HG02623 (cell line): ENCODE data around the gene FAM83B.
"Not testable (repeated sequence)": the region's sequence is repeated elsewhere in the genome, so short reads cannot be mapped to it uniquely, and the experiment has no call there.

Experiments used
- ATAC-seq: cut with Tn5 transposase; IDR thresholded peaks from one replicate; pipeline ENCODE4 v1.9.1; 2021; ENCODE audit warnings: moderate library complexity; ENCODE audit not compliant: unreplicated experiment

FAM83B gene, protein sequence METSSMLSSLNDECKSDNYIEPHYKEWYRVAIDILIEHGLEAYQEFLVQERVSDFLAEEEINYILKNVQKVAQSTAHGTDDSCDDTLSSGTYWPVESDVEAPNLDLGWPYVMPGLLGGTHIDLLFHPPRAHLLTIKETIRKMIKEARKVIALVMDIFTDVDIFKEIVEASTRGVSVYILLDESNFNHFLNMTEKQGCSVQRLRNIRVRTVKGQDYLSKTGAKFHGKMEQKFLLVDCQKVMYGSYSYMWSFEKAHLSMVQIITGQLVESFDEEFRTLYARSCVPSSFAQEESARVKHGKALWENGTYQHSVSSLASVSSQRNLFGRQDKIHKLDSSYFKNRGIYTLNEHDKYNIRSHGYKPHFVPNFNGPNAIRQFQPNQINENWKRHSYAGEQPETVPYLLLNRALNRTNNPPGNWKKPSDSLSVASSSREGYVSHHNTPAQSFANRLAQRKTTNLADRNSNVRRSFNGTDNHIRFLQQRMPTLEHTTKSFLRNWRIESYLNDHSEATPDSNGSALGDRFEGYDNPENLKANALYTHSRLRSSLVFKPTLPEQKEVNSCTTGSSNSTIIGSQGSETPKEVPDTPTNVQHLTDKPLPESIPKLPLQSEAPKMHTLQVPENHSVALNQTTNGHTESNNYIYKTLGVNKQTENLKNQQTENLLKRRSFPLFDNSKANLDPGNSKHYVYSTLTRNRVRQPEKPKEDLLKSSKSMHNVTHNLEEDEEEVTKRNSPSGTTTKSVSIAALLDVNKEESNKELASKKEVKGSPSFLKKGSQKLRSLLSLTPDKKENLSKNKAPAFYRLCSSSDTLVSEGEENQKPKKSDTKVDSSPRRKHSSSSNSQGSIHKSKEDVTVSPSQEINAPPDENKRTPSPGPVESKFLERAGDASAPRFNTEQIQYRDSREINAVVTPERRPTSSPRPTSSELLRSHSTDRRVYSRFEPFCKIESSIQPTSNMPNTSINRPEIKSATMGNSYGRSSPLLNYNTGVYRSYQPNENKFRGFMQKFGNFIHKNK

DNA sequence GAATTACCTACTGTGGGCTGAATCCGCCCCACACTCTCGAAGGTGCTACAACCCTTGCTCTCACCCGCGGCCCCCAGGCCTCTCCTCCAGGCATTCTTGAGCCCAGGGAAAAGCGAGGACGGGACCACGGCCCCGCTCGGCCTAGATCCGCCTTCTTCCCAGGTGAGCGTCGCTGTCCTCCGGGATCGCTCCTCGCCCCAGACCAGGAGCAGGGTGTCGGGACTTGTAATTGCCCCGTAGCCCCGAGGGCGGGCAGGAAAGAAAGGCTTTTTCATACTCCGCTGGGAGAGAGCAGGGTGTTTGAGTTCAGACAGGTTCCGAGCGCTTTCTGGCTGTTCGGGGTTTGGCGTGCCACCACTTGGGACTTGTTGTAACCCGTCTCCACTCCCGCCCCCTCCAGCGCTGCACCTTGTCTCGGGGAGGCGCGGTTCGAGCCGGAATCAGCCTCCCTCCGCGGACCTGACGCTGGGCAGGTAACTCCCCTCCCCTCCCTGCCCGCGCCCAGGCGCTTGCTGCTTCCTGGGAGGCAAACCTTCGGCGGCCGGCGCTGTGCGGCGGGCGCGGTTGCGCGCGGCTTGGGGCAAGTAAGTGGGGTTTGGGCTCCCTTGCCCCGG is at the start of gene FAM83B:
Gene FAM83B (plus strand): TSS at position 529 of the 614 bp plus-strand sequence. CDS start 23,476 bp downstream, outside the sequence.
- no peak for ATAC-seq

GRCh38 chr6:54796918-54797317 is 49.7 kb upstream of the FAM83B start:
- ATAC-seq, result not testable (repeated sequence)

DNA sequence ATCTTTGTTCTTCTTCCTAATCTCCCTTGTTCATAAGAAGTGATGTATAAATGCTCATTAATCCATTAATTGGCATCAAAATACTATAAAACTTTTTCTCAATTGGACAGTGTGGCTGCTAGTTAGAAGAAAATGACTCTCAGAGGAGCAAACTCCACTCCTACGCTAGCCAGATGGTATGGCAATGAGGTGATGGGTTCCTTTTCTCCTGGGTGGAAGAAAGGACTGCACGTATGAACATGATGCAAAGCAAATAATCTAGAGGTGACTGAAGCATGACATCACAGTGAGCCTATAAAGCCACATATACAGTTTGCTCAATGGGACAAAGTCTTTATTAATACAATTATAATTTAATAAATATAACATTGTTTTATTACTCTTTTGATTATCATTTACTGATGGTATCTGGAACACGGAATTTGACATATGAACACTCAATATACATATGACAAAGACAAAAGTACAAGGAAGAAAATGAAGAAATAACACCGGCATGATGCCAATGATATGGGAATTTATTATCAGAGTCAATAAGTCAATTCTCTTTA is 46.4 kb upstream of the FAM83B start:
- ATAC-seq, result no peak

DNA sequence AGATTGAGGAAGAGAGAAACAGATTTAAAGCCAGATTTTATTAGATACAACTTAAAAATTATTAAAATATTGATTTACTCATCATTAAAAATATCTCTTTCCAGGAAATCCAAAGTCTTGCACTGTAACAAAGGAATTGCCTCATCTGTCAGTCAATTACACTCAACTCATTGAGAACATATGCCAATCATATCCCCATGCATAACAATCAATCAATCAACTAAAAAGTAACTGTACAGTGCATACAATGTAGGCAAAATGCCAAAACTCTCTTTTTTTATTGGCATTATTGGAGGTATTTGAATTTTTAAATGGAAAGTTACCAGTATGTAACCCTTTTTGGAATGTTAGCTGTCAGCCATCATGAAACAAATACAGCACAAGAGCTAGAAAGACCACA is 45.3 kb upstream of the FAM83B start:
- ATAC-seq, result no peak

GRCh38 chr6:54801669-54802068 is 44.9 kb upstream of the FAM83B start:
- ATAC-seq, result no peak

DNA sequence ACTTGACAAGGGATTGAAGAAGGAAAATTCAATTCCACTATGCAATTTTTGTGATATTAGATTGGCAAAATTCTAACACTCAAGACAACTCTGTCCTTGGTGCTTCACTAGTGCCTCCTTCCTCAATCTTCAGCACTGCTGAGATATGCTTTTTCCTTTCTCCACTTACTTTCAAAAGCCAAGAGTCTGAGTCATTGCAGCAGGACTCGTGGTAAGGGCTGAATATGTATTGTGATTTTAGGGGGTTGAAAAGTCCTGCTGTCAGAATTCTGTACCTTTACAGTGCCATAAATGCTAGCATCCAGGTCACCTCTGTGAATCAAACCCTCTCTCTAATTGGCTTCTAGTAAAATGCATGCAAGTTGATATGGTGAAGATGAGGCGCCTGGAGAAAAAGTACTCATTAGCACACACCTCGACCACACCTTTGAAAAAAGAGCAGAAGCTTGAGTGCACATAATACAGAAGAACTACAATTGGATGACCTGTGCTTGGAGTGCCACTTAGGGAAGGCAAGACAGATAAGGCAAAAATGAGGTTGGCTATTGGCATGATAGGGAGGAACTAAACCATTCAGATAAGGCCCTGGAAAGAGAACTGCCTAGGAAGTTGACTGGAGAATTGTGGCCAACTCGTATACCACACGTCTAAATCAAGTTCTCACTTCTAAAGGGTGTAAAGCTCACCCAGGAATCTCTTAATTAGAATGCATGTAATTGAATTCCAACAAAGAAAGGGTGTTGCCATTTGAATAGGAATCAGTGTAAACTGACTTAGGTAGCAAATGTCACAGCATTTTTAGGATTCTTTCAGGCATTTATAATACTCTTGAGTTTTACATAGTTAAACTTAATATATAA is 43.6 kb upstream of the FAM83B start:
- ATAC-seq, result no peak

- ATAC-seq, result no peak
Measured at GRCh38 chr6:54805077-54805476, 41.5 kb upstream of the FAM83B start.

GRCh38 chr6:54810147-54810546 is 36.4 kb upstream of the FAM83B start:
- ATAC-seq, result no peak

DNA sequence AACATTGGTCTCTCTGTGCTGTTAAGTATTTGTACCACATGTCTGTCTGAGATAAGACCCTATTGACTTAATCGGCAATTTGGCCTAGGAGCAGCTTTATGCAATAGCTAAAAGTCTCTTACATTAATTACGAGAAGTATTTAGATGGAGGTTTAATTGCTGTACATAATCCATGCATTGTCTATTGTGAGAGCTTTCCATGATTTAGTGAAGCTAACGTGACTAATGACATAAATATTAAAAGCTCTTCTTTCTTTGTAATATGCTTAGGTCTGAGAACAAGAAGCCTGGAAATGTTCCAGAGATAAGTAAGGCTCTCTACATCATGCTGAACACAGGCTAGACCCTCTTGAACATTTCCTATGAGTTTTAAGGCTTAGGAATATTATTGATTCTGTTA is 32.7 kb upstream of the FAM83B start:
- ATAC-seq, result no peak

GRCh38 chr6:54817236-54817635 is 29.3 kb upstream of the FAM83B start:
- ATAC-seq, result no peak

DNA sequence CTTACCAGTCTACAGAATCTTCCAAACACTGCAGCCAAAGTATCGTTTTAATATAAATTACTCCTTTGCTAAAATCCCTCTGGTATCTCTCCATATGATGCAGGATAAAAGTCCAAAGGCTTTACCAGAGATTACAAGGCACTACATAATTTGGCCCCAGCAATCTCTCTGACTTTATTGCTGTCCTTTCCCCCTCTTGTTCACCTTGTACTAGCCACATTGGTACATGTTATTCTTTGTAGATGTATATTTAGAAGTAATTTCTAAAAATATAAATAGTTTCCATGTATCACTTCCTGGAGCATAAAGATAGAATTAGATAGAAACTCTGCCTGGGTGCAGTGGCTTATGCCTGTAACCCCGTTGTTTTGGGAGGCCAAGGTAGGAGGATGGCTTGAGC is 28.7 kb upstream of the FAM83B start:
- no peak for ATAC-seq

GRCh38 chr6:54824225-54824624 is 22.3 kb upstream of the FAM83B start:
- not testable (repeated sequence) for ATAC-seq

DNA sequence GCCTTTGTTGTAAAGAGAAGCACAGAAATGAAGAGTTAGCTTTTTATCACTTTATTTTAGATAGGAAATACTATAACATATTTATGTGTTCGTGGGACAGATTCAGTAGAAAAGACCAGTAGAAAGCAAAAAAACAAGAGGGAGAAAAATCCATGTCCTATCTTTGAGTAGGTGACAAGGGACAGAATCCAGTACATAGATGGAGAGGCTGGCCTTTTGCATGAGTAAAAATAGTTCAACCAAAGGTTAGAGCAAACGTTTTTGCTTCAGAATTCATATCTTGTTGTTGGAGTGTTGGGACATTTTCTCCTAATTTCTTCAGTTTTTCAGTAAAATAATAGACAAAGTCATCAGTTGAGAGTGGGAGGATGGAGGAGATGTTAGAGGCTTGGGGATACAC is 19.6 kb upstream of the FAM83B start:
- ATAC-seq, result no peak

DNA sequence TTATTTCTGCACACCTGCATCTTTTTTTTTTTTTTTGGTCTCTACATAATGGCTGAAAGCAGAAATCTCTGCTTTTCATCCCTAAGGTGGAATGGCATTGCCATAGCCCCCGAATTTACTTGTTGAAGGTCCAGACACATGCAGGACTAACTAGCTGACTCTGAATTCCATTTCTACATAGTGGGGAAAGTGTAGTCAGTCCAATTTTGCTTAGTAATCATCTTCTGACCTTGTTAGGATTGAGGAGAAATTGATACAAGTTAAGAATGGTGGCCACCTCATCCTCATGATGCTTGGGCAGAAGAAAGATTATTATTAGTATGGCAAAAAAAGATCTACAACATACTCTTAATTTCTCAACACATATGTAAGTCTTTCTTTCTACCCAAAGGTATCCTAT is 16.4 kb upstream of the FAM83B start:
- no peak for ATAC-seq

DNA sequence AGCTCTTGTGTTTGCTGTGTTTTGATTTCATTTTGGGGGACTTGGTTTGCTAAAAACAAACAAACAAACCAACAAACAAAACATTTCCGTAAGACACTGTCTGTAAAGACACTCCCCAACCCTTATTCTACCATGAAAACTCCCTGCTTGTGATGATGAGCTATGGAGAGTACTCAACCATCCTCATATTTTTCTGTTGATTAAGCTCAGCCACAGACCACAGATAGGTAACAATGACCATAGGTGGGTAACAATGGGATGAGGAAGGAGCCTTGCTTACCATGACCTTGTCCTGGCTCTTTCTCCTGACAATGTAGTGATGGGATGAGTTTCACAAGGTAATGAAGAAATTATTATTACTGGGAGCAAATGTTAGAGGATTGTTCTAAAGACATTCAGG is 11.4 kb upstream of the FAM83B start:
- no peak for ATAC-seq

DNA sequence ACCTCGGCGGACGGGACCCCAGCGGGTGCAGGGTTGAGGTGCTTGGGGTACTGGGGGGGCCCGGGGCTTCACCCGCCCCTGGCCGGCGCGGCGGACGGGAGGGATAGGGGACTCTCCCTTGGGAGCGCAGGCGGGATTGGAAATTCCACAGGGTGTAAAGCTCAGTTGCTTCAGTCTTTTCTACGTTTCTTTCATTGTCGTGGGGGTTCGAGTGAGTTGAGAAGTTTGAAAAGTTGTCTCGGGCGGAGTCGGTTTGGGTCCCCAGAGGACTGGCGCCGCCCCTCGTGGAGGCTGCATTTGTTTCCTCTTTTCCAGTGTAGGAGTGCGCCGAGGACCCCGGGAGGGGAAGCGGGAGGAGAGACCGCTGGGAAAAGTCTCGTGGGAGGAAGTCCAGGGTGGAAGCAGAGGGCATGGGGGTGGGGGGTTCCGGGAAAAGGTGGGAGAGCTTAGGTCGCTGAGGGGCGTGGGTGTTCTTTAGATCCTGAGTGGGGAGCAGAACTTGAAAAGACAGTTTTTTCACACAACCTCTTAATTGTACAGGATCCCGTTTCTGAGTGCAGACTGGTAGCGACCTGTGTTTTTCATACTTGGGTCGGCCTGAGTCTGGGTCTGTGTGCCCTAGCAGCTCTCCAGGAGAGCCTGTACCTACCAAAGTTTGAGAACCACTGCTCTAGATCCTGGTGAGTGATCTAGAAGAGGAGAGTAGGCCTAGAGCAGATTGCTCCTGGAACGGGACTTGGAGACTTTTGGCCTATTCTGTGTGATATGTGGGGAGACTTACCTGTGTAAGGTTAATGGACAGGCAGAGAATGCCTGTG is 495 bp downstream of the FAM83B start:
- ATAC-seq, result no peak

DNA sequence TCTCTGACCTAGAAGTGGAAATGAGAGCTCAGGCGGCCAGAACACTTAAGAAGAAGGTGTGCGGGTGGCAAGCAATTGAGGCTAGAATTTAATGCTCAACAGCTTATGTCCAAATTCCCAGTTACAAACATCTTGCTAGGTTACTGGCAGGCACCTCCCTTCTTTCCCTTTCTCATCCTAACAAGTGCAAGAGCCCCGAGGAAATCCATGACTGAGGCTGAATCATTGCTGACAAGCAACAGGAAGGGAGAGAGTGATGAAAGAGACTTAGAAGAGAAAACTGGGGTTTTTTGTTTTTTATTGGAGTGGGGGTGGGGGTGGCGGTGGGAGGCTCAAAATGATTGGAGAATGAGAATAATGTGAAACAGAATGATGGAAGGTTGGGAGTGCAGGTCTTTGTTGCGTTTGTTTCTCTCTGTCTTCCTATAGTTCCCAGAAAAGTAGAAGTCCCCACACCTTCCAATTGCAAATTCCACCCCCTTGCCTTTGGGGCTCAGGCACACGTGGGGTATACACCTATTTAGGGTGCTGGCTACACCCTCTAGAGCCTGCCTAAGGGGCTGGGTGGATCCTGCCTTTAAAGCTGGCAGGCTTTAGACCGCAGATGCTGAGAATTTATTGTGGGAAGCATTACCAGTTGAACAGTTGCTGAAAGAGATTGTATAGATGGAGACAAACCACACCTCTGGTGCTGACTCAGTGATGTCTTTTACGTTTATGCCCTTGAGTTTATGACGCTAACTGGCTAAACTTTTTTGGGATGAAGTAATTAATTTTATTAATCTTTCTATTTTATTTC is 1.4 kb downstream of the FAM83B start:
- no peak for ATAC-seq

- ATAC-seq, result no peak
Measured at GRCh38 chr6:54850114-54850513, 3.5 kb downstream of the FAM83B start.
